CD4-positive, alpha-beta T cell treated with Interleukin-12 subunit alpha and Interleukin-12 subunit beta, for 1 hour (primary cell): ENCODE measurements around the gene UBB.
"Not testable (repeated sequence)": the region's sequence is repeated elsewhere in the genome, so short reads cannot be mapped to it uniquely, and the experiment has no call there.

Experiments used
- DNase-seq: peaks from one replicate; pipeline ENCODE4 v3.0.0-alpha.2; 2020

UBB gene

GRCh38 chr17:16378636-16379282 is 2.1 kb upstream of the UBB start:
- DNase-seq = no peak

DNA sequence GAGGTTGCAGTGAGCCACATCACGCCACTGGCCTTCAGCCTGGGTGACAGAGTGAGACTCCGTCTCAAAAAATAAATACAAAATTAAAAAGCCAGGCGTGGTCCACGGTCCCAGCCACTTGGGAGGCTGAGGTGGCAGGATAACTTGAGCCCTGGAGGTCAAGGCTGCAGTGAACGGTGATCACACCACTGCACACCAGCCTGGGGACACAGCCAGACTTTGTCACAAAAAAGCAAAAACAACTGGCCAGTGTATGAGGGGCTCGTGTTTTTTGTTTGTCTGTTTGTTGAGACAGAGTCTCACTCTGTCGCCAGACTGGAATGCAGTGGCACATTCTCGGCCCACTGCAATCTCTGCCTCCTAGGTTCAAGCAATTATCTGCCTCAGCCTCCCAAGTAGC is 1.2 kb upstream of the UBB start:
- no peak for DNase-seq

DNA sequence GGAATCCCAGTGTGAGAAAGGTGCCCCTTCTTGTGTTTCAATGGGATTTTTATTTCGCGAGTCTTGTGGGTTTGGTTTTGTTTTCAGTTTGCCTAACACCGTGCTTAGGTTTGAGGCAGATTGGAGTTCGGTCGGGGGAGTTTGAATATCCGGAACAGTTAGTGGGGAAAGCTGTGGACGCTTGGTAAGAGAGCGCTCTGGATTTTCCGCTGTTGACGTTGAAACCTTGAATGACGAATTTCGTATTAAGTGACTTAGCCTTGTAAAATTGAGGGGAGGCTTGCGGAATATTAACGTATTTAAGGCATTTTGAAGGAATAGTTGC is 567 bp downstream of the UBB start:
- DNase-seq = no peak

DNA sequence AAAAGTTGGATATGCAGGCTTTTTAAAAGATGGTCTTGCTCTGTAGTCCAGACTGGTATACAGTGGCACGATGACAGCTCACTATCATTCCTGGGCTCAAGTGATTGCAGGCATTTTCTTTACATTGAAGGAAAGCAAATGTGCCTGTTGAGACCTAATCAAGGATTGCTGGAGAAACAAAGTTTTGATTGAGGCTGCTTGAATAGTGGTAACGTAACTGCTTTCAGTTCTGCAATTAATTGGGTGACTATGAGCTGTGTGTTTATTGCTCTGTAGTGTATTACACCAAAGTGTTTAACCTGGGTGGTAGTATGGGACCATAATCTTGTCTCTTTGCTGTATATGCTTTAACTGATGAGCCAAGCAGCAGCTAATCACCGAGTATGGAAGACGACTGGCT is 2.3 kb downstream of the UBB start:
- DNase-seq = peak; percentile 21

DNA sequence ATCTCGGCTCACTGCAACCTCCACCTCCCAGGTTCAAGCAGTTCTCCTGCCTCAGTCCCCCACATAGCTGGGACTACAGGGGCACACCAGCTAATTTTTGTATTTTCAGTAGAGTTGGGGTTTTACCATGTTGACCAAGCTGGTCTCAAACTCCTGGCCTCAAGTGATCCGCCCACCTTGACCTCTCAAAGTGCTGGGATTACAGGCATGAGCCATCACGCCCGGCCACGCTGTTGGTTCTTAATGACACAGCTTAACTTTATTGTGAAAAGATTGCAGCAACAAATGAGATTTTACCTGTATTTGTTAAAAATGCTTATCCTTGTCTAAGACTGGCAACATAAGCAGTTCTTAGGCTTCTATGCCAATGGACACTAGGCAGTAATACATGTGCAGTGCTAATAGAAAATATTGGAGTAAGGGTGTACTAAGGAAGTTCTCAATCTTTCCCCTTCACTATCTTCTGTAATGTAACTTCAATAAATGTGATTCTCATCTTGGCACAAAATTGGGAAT is 2.9 kb downstream of the UBB start:
- peak; percentile 4 for DNase-seq

DNA sequence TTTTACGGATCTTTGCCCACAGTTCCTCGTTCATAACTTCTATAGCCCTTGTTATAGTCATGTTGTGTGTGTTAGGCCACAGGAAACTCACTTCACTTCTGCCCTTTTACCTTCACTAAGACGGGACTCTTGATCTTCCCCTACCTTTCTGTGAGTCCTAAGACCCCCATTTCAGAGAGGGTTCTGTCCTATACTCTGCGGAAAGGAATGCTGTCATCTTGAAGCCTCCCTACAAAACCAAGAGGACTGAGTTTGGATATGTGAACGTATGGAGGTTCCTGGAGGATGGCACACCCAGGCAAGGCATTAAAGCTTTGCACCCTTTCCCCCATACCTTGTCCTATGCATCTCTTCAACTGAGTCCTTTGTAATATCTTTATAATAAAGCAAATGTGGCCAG is 3.7 kb downstream of the UBB start:
- DNase-seq = no peak

DNA sequence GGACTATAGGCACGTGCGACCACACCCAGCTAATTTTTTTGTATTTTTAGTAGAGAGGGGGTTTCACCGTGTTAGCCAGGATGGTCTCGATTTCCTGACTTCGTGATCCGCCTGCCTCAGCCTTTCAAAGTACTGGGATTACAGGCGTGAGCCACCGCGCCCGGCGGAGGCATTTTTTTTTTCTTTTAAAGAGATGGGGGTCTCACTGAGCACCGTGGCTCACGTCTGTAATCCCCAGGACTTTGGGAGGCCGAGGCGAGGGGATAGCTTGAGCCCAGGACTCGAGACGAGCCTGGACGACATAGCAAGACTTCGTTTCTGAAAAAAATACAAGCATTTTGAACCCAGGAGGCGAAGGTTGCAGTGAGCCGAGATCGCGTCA is 5.2 kb downstream of the UBB start:
- DNase-seq = not testable (repeated sequence)

- DNase-seq = no peak
These were observed 10.6 kb downstream of the UBB start for GRCh38 chr17:16391451-16391850.

- DNase-seq = not testable (repeated sequence)
These were observed 11.6 kb downstream of the UBB start for GRCh38 chr17:16392491-16392890.

- DNase-seq = not testable (repeated sequence)
These were observed 15.0 kb downstream of the UBB start for GRCh38 chr17:16395887-16396286.

- DNase-seq = not testable (repeated sequence)
These were observed 15.8 kb downstream of the UBB start for GRCh38 chr17:16396693-16397092.

DNA sequence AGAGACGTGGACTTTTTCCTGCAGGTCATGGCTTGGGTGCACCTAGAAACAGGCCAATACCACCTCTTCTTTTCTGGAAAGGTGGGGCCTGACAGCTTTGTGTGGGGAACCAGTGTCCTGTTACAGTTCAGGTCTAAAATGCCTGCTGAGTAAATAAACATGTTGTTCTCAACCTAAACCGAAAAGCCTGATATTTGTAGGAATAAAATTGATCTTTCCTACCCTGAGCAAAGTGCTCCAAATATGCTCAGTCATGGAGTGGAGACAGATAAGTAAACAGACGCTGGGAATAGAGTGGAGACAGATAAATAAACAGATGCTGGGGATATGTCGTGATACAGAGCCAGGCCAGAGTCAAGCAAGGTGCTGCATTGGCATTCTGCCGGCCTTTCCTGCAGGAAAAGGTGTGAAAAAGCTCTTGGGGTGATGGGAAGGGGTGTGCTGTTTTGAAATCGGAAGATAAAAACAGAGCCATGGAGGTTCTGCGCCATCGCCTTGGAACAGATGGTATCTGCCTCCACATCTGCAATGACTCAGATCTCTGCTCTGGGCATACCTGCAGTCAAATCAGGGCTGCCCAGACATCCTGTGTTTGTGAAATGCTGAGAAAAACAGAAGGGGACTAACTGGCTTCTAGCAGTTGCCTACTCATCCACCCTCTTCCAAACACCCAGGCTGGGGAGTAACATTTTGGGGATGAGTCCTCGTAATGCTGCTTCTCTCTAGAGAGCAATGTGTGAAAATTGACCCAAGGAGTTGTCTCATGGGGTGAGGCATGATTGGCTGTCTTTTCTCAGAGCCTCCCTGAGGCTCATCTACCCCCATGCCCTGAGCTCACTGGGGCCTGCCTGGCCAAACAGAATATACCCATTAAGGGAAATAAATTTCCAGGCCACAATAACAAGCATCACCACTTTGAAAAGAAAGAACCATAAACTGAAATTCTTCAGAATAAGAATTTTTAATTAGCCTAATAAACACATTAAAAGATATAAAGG is 17.7 kb downstream of the UBB start:
- DNase-seq = no peak

GRCh38 chr17:16403847-16404246 is 23.0 kb downstream of the UBB start:
- not testable (repeated sequence) for DNase-seq

DNA sequence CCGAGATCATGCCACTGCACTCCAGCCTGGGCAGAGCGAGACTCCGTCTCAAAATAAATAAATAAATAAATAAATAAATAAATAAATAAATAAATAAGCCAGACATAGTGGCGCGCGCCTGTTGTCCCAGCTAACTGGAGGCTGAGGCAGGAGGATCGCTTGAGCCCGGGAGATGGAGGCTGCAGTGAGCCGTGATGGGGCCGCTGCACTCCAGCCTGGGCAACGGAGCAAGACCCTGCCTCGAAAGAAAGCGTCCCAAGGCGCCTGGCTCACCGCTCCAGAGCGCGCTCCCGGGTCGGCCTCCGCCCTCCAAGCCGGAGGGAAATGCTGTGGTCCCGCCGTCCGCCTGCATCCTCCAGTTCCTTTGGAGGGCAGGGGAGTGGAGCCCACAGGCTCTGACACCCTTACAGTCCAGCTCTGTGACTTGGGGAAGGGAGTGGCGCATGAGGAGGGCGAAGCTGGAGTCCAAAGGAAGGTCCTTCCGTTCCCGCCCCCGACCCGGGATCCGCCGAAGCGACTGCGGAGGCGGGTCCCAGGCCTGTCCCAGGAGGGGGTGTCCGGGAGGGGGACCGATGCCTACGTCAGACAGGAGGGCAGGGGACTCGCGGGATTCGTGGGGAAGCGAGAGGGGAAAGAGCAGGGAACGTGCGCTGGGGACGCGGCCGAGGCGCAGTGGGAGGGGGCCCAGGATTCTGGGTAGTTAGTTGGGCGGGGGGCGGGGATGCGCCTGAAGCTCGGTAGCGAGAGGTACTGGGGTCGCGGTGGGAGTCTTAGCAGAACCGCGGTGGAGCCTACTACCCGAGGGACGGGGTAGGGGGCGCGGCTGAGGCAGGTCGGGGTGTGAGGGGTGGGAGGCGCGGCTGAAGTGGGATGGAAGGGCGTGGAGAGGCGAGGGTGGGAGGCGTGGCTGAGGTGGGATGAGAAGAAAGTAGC is 26.1 kb downstream of the UBB start:
- no peak for DNase-seq

GRCh38 chr17:16407911-16408588 is 27.2 kb downstream of the UBB start:
- DNase-seq = peak; percentile 9

GRCh38 chr17:16415031-16415924 is 34.4 kb downstream of the UBB start, which contains the start of gene TRPV2:
Gene TRPV2, plus strand, starts transcription at chr17:16415571. Its CDS starts 2,098 bp downstream, at chr17:16417669.
- DNase-seq = peak; percentile 63

GRCh38 chr17:16417399-16417798 is 36.5 kb downstream of the UBB start:
- no peak for DNase-seq

DNA sequence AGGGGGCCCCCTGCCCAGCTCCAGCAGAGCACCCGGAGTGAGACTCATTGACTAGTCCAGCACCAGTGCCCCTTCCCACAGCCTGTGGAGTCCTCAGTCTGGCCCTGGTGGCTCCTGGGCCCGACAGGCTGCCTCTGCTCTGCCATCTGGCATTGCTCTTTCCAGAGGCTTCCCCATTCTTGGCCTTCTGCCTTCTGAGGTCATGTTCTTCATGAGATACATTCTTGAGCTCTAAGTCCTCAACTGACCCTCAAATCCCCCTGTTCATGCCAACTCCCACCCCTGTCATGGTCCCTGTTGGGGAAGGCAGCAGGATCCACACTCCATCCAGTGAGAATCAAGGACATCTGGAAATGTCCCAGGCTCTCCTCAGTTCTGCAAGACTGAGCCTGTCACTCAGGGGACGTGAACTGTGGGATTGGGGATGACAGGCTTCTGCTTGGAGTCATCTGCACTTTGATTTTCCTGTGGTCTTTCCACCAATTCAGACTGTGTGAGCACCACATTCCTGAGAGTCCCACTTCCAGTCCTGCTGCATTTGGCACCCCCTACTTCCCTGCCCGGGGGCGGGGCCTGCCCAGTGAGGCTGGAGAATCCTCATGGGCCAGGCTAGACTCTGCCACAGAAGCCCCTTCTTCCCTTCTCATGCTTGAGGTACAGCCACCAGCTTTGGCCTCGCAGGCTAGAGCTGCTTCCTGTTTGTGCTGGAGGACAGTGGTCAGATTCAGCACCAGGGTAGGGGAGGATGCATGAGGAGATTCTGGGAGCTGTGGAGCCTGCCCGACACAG is 37.2 kb downstream of the UBB start:
- DNase-seq = no peak

- DNase-seq = no peak
These were observed 37.8 kb downstream of the UBB start for GRCh38 chr17:16418685-16419068.
